ENCODE results near the gene TCTA.
A peak's percentile ranks its signal among the peaks of the same experiment; 100 is the strongest.

Gene TCTA

GRCh38 chr3:49410846-49411534, 1.2 kb upstream of the TCTA start:
- DNase-seq, result no peak

GRCh38 chr3:49411535-49411967, 672 bp upstream of the TCTA start:
- peak; percentile 64 for DNase-seq

DNA sequence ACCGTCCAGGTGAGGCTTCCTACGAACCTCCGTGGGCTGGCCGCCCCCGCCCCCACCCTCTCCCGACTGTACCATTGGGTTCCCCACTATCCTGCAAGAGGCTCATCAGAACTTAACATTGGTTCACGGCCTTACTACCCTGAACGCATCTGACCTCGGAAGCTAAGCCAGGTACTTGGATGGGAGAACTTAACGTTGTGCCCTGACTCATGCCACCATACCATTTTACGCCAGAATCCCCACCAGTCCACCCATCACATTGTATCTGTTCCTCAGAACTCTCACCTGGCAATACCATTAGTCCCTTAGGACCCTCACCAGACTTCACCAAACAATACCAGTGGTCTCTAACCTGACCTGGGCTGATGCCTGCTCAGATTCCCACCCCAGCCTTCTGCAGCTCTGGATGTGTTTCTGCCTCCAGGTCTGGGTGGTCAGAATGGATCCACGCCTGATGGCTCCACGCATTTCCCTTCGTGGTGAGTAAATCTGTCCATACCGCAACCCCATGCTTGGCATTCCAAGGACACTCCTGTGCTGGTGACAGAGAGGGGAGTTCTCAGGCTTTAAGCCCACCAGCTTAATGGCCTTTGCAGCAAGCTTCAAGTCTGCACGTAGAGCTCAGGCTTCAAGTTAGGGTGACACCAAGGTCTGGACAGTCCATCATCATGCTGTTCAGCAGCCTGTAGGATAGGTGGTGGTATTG, 562 bp downstream of the TCTA start:
- DNase-seq, result no peak

DNA sequence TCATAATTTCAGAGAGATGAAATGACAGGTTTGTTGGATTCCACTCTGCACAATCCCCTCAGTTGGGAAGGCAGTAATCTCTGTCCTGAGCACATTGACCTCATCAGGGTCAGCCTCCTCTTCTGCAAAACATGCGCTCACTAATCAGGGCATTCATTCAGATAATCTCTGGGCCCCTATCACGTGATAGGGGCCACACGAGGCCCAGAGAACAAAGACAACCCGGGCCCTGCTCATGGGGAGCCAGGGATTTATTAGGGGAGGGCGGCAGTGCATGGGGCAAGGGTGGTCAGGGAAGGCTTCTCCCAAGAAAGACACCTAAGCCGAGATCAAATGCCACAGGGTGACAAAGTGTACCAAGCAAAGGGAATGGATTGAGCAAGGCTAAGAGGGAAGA, 1.1 kb downstream of the TCTA start:
- no peak for DNase-seq

GRCh38 chr3:49414753-49415152, 2.5 kb downstream of the TCTA start:
- DNase-seq, result no peak

GRCh38 chr3:49415931-49416601, 3.8 kb downstream of the TCTA start:
- DNase-seq, result peak; percentile 56

DNA sequence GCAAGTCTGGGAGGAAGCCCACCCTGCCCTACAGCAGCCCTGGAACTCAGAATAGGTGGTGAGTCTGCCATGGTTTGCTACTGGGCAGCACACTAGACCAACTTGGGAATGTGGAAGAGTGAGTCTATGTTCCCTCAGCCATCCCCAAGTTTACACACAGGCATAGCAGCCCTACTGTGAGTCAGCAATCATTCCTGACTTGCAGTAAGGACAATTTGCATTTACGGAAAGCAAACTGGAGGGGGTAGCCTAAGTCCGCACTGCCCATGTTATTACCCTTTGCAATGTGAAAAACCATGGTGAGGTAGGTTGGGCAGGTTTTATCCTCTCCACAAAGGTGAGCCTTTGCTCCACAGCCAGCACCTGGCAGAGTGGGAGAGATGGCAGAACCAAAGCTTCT, 4.6 kb downstream of the TCTA start:
- DNase-seq, result no peak

DNA sequence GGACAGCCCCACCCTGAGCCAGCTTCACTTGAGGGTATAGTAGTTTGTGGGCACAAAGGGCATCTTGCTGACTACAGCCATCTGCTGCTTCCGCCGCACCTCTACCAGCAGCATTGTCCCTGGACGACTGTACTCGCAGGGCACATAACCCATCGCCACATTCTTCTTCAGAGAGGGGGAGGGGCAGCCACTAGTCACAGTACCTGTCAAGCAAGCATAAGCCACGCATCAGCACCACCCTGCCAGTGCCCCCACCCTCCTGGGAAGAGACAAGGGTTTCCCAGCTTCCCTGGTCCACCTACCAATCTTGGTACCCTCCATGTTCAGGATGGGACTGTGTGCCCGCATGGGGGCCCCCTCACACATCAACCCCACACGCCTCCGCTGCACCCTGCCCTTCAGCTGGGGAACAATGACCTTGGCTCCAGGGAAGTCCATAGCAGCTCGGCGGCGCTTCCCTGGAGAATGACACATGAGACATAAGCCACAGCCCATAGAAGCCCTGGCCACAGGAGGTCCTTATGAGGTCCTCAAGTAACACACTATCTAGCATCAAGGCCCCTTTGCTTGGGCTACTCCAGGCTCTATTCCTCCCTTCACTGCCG, 5.4 kb downstream of the TCTA start:
- no peak for DNase-seq

GRCh38 chr3:49421890-49422378, 9.7 kb downstream of the TCTA start:
- no peak for DNase-seq

DNA sequence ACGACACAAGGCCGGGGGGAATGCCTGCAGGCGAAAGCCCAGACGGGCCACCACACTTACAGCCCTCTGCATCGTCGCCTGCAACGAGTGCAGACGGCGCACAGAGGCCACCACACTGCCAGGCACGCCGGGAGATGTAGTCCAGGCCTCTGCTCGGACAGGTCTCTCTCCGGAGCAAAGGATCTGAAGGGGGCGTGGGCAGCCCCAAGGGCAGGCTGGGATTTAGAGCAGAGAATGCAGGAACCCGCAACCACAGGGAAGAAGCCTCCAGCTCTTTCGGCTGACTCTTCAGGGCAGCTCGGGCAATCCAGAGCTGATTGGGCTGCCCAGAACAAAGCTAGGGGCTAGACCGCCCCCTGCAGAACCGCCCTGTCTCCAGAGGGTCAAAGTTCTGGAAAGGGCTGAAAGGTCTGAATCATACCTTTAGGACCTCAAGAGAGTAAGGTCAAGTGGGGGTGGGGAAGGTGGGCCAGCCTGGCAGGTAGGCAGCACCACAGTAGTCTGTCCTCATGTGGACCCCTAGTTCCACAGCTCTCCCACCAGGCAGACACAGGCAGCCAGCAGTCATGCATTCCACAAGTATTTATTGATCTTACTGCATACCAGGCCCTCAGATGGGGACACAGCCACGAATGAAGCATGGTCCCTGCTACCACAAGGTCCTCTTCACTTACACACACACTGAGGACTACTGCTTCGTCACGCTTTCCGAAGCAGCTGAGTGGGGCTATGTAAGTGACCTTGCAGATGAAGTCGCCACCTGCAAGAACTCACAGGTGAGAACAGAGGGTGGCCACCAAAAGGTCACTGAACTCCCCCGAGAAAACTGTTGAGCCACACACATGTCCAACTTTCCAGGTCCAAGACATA, 10.4 kb downstream of the TCTA start, which contains the start of gene AMT:
Gene AMT (minus strand): TSS at position 95 of the 870 bp plus-strand sequence. CDS start 23 bp downstream, at position 72.
- no peak for DNase-seq

DNA sequence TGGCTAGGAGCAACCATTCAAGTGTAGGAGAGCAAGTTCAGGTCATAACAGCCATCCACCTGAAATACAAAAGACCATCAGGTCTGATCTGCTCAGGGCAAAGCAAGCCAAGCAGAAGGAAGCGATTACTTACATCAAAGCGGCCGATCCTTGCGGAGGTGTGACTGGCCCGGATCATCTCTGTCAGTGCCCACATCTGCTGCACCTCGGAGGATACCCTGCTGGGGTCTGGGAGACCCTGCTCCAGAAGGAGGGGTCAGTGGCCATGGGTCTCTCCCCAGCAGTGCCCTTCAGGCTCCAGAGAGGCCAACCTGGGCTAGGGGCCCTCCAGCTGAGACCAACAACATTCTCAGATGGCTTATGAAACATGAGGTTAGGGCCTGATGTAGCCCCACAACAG, 12.6 kb downstream of the TCTA start:
- no peak for DNase-seq

GRCh38 chr3:49427586-49427985, 15.4 kb downstream of the TCTA start:
- no peak for DNase-seq

- no peak for DNase-seq
Observed at GRCh38 chr3:49428752-49429080, 16.5 kb downstream of the TCTA start.

DNA sequence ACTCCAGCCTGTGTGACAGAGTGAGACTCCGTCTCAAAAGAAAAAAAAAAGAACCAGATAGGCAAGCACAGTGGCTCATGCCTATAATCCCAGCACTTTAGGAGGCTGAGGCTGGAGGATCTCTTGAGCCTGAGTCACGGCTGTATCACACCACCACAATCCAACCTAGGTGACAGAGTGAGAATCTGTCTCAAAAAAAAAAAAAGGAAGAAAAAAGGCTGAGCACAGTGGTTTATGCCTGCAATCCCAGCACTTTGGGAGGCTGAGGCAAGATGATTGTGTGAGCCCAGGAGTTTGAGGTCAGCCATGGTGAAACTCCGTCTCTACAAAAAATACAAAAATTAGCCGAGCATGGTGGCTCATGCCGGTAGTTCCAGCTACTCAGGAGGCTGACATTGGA, 22.5 kb downstream of the TCTA start:
- no peak for DNase-seq

- DNase-seq, result no peak
Observed at GRCh38 chr3:49445391-49445790, 33.2 kb downstream of the TCTA start.

DNA sequence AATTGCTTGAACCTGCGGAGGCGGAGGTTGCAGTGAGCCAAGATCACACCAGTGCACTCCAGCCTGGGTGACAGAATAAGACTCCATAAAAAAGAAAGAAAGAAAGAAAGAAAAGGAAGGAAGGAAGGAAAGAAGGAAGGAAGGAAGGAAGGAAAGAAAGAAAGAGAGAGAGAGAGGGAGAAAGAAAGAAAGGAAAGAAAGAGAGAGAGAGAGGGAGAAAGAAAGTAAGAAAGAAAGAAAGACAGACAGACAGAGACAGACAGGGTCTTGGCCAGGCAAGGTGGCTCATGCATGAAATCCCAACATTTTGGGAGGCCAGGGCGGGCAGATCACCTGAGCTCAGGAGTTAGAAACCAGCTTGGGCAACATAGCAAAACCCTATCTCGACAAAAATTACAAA, 41.4 kb downstream of the TCTA start:
- no peak for DNase-seq

DNA sequence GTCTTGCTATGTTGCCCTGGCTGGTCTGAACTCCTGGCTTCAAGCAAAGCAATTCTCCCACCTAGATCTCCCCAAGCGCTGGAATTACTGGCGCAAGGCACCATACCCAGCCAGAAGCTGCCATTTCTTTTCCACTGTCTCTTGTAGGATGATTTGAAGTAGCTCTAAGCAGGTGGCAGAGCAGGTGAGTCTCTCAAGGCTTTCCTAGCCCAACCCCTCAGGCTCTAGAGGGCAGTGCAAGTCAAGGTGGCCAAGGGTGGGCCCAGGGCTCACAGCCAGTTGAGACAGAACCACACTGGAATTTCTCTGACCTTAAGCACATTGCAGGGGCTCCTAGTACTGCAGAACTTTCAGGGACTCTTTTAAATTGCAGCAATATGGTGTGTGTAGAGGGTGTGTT, 42.2 kb downstream of the TCTA start:
- peak; percentile 5 for DNase-seq

DNA sequence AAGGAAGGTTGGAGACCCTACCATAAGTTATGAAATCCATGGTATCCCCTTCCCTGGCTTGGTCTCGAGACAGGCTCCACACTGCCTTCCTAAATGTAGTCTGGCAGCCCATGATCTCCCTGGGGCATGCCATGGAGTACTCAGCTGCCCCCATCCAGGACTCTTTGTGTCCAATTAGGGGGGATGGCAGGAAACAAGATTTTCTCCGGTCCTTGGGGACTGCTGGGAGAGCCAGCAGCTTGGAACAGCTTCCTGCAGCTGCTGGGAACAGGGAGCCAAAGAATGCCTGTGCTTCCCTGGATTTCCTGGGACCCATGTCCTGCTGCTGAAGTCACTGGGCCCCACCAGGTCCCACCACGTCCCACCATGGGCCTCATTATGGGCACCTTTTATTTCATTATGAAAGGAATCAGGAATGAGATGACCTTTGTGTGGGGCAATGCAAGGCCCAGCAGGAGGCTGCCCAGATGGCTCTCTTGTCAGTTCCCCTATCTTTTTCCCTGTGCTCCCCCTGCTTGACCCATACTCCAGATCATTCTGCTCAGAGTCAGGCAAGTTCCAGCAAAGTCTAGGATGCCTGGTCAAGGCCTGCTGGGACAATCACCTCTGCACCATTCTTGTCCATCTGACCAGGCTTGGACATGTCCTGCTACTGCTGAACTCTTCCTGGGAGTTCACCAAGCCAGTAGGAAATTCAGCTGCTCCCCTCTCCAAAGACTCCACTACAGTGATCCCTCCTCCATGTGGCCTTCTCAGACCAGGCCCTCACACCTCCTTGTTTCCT, 42.9 kb downstream of the TCTA start:
- DNase-seq, result no peak

- no peak for DNase-seq
Observed at GRCh38 chr3:49456466-49456865, 44.2 kb downstream of the TCTA start.

DNA sequence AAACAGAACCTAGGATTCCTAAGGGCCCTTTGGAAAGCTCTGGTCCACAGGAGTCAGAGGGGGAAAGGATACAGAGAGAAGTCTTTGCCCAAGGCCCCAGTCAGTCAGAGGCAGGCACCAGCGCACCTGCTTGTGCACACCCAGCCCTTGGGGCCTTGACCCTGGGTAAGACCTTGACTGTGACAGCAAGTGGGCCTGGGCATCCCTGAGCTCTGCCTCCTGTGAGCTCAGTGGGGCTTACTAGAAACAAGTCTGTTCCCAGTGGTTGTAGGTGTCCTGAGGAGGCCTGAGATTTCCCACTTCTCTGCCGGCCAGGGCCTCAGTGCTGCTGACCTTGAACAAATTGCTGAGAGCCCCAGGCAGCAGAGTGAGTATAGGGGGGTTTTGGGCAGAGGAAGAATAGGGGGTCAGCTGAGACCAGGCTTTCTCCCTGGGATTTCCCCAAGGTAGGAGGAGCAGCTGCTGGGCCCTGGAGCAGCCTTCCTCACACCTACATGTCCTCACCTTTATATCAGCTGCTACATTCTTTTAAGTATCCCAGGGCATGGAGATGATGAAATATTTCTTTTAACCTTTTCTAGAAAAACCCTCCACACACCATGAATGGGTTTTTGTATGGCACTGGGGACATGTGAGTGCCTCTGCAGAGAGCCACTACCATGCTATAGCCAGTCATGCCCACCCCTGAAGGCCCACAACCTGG, 48.1 kb downstream of the TCTA start:
- DNase-seq, result no peak

DNA sequence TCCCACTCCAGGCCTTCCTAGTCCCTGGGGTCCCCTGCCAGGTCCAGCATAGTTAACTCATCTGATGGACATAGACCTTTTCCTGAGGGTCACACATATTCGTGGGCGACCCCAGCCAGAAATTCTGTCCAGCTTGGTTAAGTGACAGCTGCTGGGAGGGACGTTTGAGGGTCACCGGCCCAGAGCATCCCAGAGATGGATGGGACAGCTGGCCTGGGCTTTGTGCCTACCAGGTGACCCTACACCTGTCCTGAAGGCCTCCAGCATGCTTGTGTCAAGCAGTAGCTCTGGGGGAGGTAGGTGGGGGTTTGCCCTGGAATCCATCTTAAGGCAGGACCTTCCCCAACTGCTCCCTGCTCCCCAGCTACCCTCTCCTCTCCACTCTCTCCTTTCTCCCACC, 48.7 kb downstream of the TCTA start:
- DNase-seq, result no peak
